ENCODE measurements around the gene DCT. TPM values are rescaled to one million over a fixed set of nuclear protein-coding genes. Genes with fewer than 3 reads are reported as not detected.
"Not testable (repeated sequence)": the region's sequence is repeated elsewhere in the genome, so short reads cannot be mapped to it uniquely, and the experiment has no call there.

DCT gene
- 0.08 TPM in 1 of 2 replicates, not detected in the other for total RNA-seq

GRCh38 chr13:94479616-94480015 is at the start of gene DCT:
Gene DCT, minus strand, starts transcription at chr13:94479682. Its CDS starts 427 bp downstream, at chr13:94479255.
- TF ChIP-seq CTCF (IDR thresholded peaks at IDR 0.05; ENCODE audit: insufficient read depth, low read length, poor library complexity, severe bottlenecking) = no peak
- H3K4me3 ChIP-seq (ENCODE audit: low read depth, low read length) = no peak within 1 kb of the TSS
- DNase-seq (ENCODE audit: low read depth) = no peak
- H3K27me3 ChIP-seq (ENCODE audit: control insufficient read depth, insufficient read depth, low read length) = no peaks in the 10 kb centered on the region
- H3K36me3 ChIP-seq (ENCODE audit: control insufficient read depth, insufficient read depth, low read length) = no peaks in the 10 kb centered on the region

- not testable (repeated sequence) for H3K4me3 ChIP-seq (ENCODE audit: low read depth, low read length); H3K36me3 ChIP-seq (ENCODE audit: control insufficient read depth, insufficient read depth, low read length); DNase-seq (ENCODE audit: low read depth); H3K27me3 ChIP-seq (ENCODE audit: control insufficient read depth, insufficient read depth, low read length)
Observed at GRCh38 chr13:94526956-94527355, 47.5 kb upstream of the DCT start.

- Histone ChIP-seq H3K4me3 (ENCODE audit: low read depth, low read length) (no peak overlapping the region), H3K36me3 (ENCODE audit: control insufficient read depth, insufficient read depth, low read length) (no peaks in the 10 kb centered on the region), H3K27me3 (ENCODE audit: control insufficient read depth, insufficient read depth, low read length) (no peaks in the 10 kb centered on the region)
- TF ChIP-seq CTCF (IDR thresholded peaks at IDR 0.05; ENCODE audit: insufficient read depth, low read length, poor library complexity, severe bottlenecking) = no peak
- DNase-seq (ENCODE audit: low read depth) = no peak
Observed at GRCh38 chr13:94525781-94526180, 46.3 kb upstream of the DCT start.

- H3K36me3 ChIP-seq (ENCODE audit: control insufficient read depth, insufficient read depth, low read length) = no peaks in the 10 kb centered on the region
- no peak for DNase-seq (ENCODE audit: low read depth)
- no peaks in the 10 kb centered on the region for H3K27me3 ChIP-seq (ENCODE audit: control insufficient read depth, insufficient read depth, low read length)
- H3K4me3 ChIP-seq (ENCODE audit: low read depth, low read length) = no peak overlapping the region
- no peak for TF ChIP-seq CTCF (IDR thresholded peaks at IDR 0.05; ENCODE audit: insufficient read depth, low read length, poor library complexity, severe bottlenecking)
Observed at GRCh38 chr13:94524407-94524806, 44.9 kb upstream of the DCT start.

GRCh38 chr13:94520001-94520400 is 40.5 kb upstream of the DCT start:
- peaks cover 3% of the 10 kb centered on the region for H3K27me3 ChIP-seq (ENCODE audit: control insufficient read depth, insufficient read depth, low read length)
- DNase-seq (ENCODE audit: low read depth) = no peak
- TF ChIP-seq CTCF (IDR thresholded peaks at IDR 0.05; ENCODE audit: insufficient read depth, low read length, poor library complexity, severe bottlenecking) = no peak
- H3K4me3 ChIP-seq (ENCODE audit: low read depth, low read length) = no peak overlapping the region
- no peaks in the 10 kb centered on the region for H3K36me3 ChIP-seq (ENCODE audit: control insufficient read depth, insufficient read depth, low read length)

- DNase-seq (ENCODE audit: low read depth) = no peak
- Histone ChIP-seq H3K36me3 (ENCODE audit: control insufficient read depth, insufficient read depth, low read length) (no peaks in the 10 kb centered on the region), H3K27me3 (ENCODE audit: control insufficient read depth, insufficient read depth, low read length) (peaks cover 3% of the 10 kb centered on the region), H3K4me3 (ENCODE audit: low read depth, low read length) (no peak overlapping the region)
- no peak for TF ChIP-seq CTCF (IDR thresholded peaks at IDR 0.05; ENCODE audit: insufficient read depth, low read length, poor library complexity, severe bottlenecking)
Observed at GRCh38 chr13:94516456-94516855, 37.0 kb upstream of the DCT start.

Data from kidney epithelial cell (primary cell).